Loucy (cell line): Measurements from ENCODE around the gene RPS6KA2.

Experiments used
- H2AFZ ChIP-seq: fragments of 200-600 bp; sonication (generic); 2 replicates; pipeline ENCODE4 v1.6.0; 2016; ENCODE audit warnings: antibody characterized with exemption, mild to moderate bottlenecking, low read length, moderate library complexity
- H3F3A ChIP-seq: fragments of 200-600 bp; 2 replicates; pipeline ENCODE4 v1.6.0; 2016; ENCODE audit warnings: antibody characterized with exemption, low read depth, mild to moderate bottlenecking
- H3K27me3 ChIP-seq: fragments of 200-600 bp; sonication (generic); 2 replicates; pipeline ENCODE4 v1.6.1; 2014; ENCODE audit warnings: low read length, mild to moderate bottlenecking; ENCODE audit not compliant: insufficient read depth, poor library complexity, severe bottlenecking
- H3K36me3 ChIP-seq: fragments of 200-600 bp; sonication (generic); 2 replicates; pipeline ENCODE4 v1.6.1; 2016; ENCODE audit warnings: low read length; ENCODE audit not compliant: insufficient read depth
- H3K4me1 ChIP-seq: fragments of 200-600 bp; sonication (generic); 2 replicates; pipeline ENCODE4 v1.5.1; 2014; ENCODE audit warnings: low read length, mild to moderate bottlenecking; ENCODE audit not compliant: insufficient read depth, poor library complexity, severe bottlenecking
- H3K4me2 ChIP-seq: fragments of 200-600 bp; sonication (generic); 2 replicates; pipeline ENCODE4 v1.6.0; 2014; ENCODE audit warnings: antibody characterized with exemption, low read length, low read depth, mild to moderate bottlenecking; ENCODE audit not compliant: poor library complexity, severe bottlenecking
- H3K4me3 ChIP-seq: fragments of 200-600 bp; sonication (generic); 2 replicates; pipeline ENCODE4 v1.5.1; 2014; ENCODE audit warnings: low read length, mild to moderate bottlenecking, mixed read lengths; ENCODE audit not compliant: poor library complexity, severe bottlenecking
- H3K79me2 ChIP-seq: fragments of 200-600 bp; sonication (generic); 2 replicates; pipeline ENCODE4 v1.6.1; 2014; ENCODE audit warnings: low read length; ENCODE audit not compliant: insufficient read depth
- H3K9ac ChIP-seq: fragments of 200-600 bp; sonication (generic); 2 replicates; pipeline ENCODE4 v1.6.0; 2014; ENCODE audit warnings: mild to moderate bottlenecking, low read depth, low read length, moderate library complexity; ENCODE audit not compliant: poor library complexity, severe bottlenecking
- H3K9me2 ChIP-seq: fragments of 200-600 bp; sonication (generic); replicated peaks from 2 replicates; pipeline ENCODE4 v1.6.1; 2016; ENCODE audit warnings: low read depth, low read length, mixed read lengths
- H3K9me3 ChIP-seq: fragments of 200-600 bp; sonication (generic); 2 replicates; pipeline ENCODE4 v1.6.1; 2014; ENCODE audit warnings: mild to moderate bottlenecking, antibody characterized with exemption, low read length, low read depth; ENCODE audit not compliant: insufficient read depth
- H4K20me1 ChIP-seq: fragments of 200-600 bp; sonication (generic); 2 replicates; pipeline ENCODE4 v1.6.0; 2014; ENCODE audit warnings: antibody characterized with exemption, low read length, mild to moderate bottlenecking; ENCODE audit not compliant: insufficient read depth, poor library complexity, severe bottlenecking
- EZH2phosphoT487 ChIP-seq: fragments of 200-600 bp; IDR thresholded peaks from 2 replicates; pipeline ENCODE4 v1.6.1; 2018; ENCODE audit warnings: antibody characterized with exemption, mild to moderate bottlenecking, moderate library complexity, borderline replicate concordance
- TF ChIP-seq, protein P1 (sequence below): fragments of 200-600 bp; sonication (generic); conservative IDR thresholded peaks from 2 replicates; pipeline ENCODE4 v1.5.1; 2014; ENCODE audit warnings: mild to moderate bottlenecking, antibody characterized with exemption, low read length

RPS6KA2 gene

DNA sequence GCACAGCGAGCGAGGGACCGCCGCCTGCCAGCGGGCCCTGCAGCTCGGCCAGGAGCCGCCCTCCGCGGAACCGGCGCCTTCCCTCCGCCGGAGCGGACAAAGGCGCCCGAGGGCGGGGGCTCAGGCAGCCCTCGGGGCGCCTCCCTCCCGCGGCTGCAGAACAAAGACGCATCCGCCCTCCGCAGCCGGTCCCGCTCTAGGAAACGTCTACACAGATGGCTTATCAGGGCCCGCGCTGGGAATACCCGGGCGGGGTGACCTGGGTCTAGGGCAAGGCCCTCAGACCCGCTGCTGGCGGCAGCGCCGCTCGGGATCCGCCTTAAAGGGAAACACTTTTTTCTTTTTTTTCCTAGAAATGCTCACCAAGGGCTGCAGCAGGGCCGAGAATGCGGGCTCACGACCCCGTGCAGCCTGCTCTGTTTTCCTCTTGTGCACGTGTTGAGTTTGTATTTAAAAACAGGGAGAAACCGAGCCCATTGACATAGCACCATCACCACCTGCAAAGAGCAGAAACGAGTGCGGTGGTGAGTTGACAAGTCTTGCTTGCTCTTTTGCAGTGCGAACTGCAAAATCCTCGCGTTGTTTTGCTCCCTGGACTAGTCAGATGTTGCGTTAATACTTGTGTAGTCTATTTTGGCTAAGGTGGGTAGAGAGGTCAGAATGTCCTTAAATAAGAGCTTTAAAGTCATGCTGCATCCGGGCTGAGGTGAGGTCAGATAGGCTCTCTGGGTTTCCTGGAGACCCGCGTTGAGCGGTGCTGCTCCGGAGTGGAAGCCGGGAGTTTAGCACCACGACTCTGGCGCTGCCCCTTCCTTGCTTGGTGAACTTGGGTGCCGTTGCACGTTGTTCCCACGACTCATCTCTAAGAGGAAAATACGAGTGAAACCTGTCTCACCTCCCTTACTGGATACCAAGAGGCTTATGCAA is 1.1 kb upstream of the RPS6KA2 start:
- H3K36me3 ChIP-seq: no peaks in the 10 kb centered on the region
- peak overlapping the region; percentile 61 for H3K9ac ChIP-seq
- peaks cover 2% of the 10 kb centered on the region; the same call in 1 of the 2 replicates for H3F3A ChIP-seq
- peaks cover 8% of the 10 kb centered on the region for H3K4me1 ChIP-seq
- no peaks in the 10 kb centered on the region for H4K20me1 ChIP-seq
- H2AFZ ChIP-seq: peak overlapping the region; percentile 87
- H3K4me3 ChIP-seq: peak overlapping the region; percentile 72
- H3K4me2 ChIP-seq: peak overlapping the region; percentile 90
- no peaks in the 10 kb centered on the region for H3K27me3 ChIP-seq
- no peaks in the 10 kb centered on the region for H3K79me2 ChIP-seq
- no peaks in the 10 kb centered on the region for H3K9me3 ChIP-seq
- no peaks in the 10 kb centered on the region for H3K9me2 ChIP-seq
- TF ChIP-seq, protein P1, sequence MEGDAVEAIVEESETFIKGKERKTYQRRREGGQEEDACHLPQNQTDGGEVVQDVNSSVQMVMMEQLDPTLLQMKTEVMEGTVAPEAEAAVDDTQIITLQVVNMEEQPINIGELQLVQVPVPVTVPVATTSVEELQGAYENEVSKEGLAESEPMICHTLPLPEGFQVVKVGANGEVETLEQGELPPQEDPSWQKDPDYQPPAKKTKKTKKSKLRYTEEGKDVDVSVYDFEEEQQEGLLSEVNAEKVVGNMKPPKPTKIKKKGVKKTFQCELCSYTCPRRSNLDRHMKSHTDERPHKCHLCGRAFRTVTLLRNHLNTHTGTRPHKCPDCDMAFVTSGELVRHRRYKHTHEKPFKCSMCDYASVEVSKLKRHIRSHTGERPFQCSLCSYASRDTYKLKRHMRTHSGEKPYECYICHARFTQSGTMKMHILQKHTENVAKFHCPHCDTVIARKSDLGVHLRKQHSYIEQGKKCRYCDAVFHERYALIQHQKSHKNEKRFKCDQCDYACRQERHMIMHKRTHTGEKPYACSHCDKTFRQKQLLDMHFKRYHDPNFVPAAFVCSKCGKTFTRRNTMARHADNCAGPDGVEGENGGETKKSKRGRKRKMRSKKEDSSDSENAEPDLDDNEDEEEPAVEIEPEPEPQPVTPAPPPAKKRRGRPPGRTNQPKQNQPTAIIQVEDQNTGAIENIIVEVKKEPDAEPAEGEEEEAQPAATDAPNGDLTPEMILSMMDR: no peak
- TF ChIP-seq EZH2phosphoT487: no peak

DNA sequence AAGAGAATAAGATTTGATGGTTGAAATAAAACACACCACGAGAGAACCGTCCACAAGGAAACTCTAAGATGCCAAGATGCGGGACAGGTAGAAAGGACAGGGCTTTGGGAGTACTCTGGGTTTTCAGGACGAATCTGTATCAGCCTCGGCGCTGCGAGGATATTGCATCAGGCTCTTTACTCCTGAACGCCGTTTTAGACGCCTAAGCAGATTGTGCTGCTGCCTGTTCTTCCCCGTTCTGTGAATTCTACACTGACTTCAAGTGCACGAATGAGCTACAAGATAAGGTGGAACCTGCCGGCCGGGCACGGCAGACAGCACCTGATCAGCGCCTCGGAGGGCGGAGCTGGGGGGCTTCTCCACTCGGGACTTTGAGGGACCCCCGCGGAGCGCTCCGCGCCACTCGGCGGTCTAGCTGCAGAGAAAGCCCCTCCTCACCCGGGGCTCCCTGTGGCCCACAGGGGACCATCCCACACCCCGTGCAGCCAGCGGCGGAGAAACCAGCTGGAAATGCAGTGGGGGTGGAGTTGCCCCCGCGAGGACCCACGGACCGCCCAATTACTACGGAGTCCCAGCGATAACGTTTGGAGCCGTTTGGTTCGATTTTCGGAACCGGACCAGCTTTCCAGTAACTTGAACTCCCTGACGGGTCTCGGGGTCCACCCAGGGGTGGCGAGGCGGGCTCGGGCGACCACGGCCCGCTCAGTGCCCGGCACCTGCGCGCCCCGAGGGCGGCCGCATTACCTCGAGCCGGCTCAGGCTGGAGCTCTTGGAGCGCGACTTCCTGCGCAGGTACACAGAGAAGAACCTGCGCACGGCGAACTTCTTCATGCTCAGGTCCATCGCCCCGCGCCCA is 646 bp downstream of the RPS6KA2 start:
- Histone ChIP-seq H3F3A (peaks cover 2% of the 10 kb centered on the region; the same call in 1 of the 2 replicates), H3K4me3 (peak overlapping the region; percentile 71), H3K79me2 (no peaks in the 10 kb centered on the region), H3K9ac (peak overlapping the region; percentile 34), H3K9me2 (no peaks in the 10 kb centered on the region), H3K36me3 (no peaks in the 10 kb centered on the region), H3K4me2 (peak overlapping the region; percentile 74), H4K20me1 (no peaks in the 10 kb centered on the region), H3K9me3 (no peaks in the 10 kb centered on the region), H3K4me1 (peaks cover 8% of the 10 kb centered on the region), H3K27me3 (no peaks in the 10 kb centered on the region), H2AFZ (no peak overlapping the region)
- no peak for TF ChIP-seq EZH2phosphoT487
- TF ChIP-seq, protein P1: no peak

GRCh38 chr6:166625356-166625755 is 1.7 kb downstream of the RPS6KA2 start:
- no peak for TF ChIP-seq EZH2phosphoT487
- TF ChIP-seq, protein P1: no peak
- H4K20me1 ChIP-seq: no peaks in the 10 kb centered on the region
- peaks cover 8% of the 10 kb centered on the region for H3K4me1 ChIP-seq
- no peak overlapping the region; the same call in 1 of the 2 replicates for H2AFZ ChIP-seq
- no peaks in the 10 kb centered on the region for H3K79me2 ChIP-seq
- no peaks in the 10 kb centered on the region for H3K9me2 ChIP-seq
- H3K27me3 ChIP-seq: no peaks in the 10 kb centered on the region
- H3K9ac ChIP-seq: no peak overlapping the region
- no peak overlapping the region for H3K4me2 ChIP-seq
- H3K4me3 ChIP-seq: no peak overlapping the region
- H3F3A ChIP-seq: peaks cover 2% of the 10 kb centered on the region; the same call in 1 of the 2 replicates
- no peaks in the 10 kb centered on the region for H3K36me3 ChIP-seq
- no peaks in the 10 kb centered on the region for H3K9me3 ChIP-seq
